Renal pelvis (tissue), 12 donors: Measurements from ENCODE around the gene MGAT4C. TPM values are rescaled to one million over a fixed set of nuclear protein-coding genes. Genes with fewer than 3 reads are reported as not detected.
"Not testable (repeated sequence)": the region's sequence is repeated elsewhere in the genome, so short reads cannot be mapped to it uniquely, and the experiment has no call there.

ENCODE experiments used
- DNase-seq: peaks from one replicate; pipeline ENCODE4 v3.0.0-alpha.2; 2013
- long read RNA-seq, 16 experiments: transcript quantifications; one replicate each; lab custom pipeline, GENCODE V29; 2026
- polyA plus RNA-seq, 3 donors: library from polyadenylated mRNA; unstranded; fragments of 120-200 nt; gene quantifications; one replicate each; pipeline ENCODE4 v1.2.1, GENCODE V29; 2013; ENCODE audit not compliant: insufficient read length in 3 of 3

Gene MGAT4C
- 1 to 10 TPM; 1.6 to 2.2 (median 2.1) TPM for polyA plus RNA-seq
- long read RNA-seq, donor 1, full-length matches to known transcripts = 2 of 2 reads
- long read RNA-seq, donor 1, partial matches to known transcripts = 0 of 2 reads
- long read RNA-seq, donor 1, other reads (novel, unspliced or antisense) = 0 of 2 reads
- long read RNA-seq, donor 2 = 0 reads
- long read RNA-seq, donor 3, full-length matches to known transcripts = 2 of 2 reads
- long read RNA-seq, donor 3, partial matches to known transcripts = 0 of 2 reads
- long read RNA-seq, donor 3, other reads (novel, unspliced or antisense) = 0 of 2 reads
- long read RNA-seq, donor 4, full-length matches to known transcripts = 2 of 2 reads
- long read RNA-seq, donor 4, partial matches to known transcripts = 0 of 2 reads
- long read RNA-seq, donor 4, other reads (novel, unspliced or antisense) = 0 of 2 reads
- long read RNA-seq, donor 5 = 0 reads
- long read RNA-seq, donor 6 = 0 reads
- long read RNA-seq, donor 7, full-length matches to known transcripts = 1 of 1 reads
- long read RNA-seq, donor 7, partial matches to known transcripts = 0 of 1 reads
- long read RNA-seq, donor 7, other reads (novel, unspliced or antisense) = 0 of 1 reads
- long read RNA-seq, donor 8, full-length matches to known transcripts = 1 of 1 reads
- long read RNA-seq, donor 8, partial matches to known transcripts = 0 of 1 reads
- long read RNA-seq, donor 8, other reads (novel, unspliced or antisense) = 0 of 1 reads
- long read RNA-seq, donor 9 = 0 reads
- long read RNA-seq, donor 10 = 0 reads
- long read RNA-seq, donor 11 = 0 reads
- long read RNA-seq, donor 12 = 0 reads
- long read RNA-seq, donor 13 = 0 reads
- long read RNA-seq, donor 14 = 0 reads
- long read RNA-seq, donor 15 = 0 reads
- long read RNA-seq, donor 16 = 0 reads

DNA sequence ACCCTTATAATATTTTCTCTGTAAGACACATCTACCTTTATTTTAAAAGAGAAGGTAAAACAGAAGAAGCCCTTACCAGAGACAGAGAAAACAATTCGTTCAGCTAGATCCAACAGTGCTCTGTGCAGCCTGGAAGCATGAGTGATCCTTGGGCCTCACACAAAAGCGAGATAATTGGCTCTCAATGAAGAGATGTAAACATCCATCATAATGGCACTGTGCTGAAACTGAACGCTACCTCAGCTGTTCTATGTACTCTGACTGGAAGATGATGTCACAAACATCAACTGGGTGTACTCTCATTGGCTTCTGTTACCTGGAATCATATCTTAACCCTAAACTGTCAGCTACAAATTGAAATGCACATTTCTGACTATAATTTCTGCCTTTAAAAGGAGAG is at the start of gene MGAT4C:
Gene MGAT4C (minus strand): TSS at position 229 of the 400 bp plus-strand sequence.
- no peak for DNase-seq

GRCh38 chr12:86296396-86296795 is 40.2 kb upstream of the MGAT4C start:
- DNase-seq = not testable (repeated sequence)

GRCh38 chr12:86293682-86294240 is 37.6 kb upstream of the MGAT4C start:
- no peak for DNase-seq

- DNase-seq = no peak
Measured at GRCh38 chr12:86292480-86292879, 36.3 kb upstream of the MGAT4C start.

DNA sequence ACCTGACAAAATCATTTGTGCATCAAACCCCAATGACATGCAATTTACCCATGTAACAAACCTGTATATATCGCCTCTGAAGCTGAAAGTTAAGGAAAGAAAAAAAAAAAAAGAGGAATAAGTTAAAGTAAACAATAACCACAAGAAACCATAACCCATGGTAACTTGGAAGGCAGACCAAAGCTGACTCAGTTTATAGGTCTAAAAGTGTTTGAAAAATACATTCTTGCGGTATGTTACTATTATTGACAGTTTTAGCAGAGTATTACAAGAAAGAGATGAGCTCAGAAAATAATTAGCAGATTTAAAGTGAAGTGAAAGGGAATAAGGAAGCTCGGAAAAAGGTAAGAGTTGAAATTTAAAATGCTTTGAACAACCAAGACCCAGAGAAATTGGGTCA is 34.4 kb upstream of the MGAT4C start:
- DNase-seq = no peak

DNA sequence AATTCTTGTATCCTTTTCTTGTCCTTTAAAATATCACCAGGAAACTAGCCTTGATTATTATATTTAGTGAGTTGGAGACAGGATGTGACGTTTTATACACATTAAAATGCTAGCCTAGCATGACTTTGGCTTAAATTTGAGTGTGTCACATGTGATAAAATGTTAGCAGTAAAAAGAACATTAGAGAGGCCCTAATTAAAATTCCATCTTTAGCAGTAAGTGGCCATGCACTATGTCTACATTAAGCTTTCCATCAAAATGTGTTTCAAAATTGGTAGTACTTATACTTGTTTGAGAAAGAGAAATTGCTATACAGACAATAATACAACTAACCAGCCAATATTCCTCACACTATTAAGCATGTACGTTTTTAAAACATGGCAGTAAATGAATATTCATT is 29.9 kb upstream of the MGAT4C start:
- no peak for DNase-seq

- no peak for DNase-seq
Measured at GRCh38 chr12:86283620-86284019, 27.4 kb upstream of the MGAT4C start.

- no peak for DNase-seq
Measured at GRCh38 chr12:86275356-86275755, 19.2 kb upstream of the MGAT4C start.

DNA sequence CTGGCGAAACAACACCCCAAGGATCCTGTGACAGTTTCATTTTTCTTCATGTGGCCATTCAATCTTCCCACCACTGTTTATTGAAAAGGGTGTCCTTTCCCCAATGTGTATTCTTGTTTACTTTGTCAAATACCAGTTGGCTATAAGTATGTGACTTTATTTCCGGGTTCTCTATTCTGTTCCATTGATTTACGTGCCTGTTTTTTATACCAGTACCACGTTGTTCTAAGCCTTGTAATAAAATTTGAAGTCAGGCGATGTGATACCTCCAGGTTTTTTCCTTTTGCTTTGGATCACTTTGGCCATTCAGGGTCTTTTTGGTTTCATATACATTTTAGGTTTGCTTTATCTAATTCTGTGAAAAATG is 9.1 kb upstream of the MGAT4C start:
- DNase-seq = no peak

DNA sequence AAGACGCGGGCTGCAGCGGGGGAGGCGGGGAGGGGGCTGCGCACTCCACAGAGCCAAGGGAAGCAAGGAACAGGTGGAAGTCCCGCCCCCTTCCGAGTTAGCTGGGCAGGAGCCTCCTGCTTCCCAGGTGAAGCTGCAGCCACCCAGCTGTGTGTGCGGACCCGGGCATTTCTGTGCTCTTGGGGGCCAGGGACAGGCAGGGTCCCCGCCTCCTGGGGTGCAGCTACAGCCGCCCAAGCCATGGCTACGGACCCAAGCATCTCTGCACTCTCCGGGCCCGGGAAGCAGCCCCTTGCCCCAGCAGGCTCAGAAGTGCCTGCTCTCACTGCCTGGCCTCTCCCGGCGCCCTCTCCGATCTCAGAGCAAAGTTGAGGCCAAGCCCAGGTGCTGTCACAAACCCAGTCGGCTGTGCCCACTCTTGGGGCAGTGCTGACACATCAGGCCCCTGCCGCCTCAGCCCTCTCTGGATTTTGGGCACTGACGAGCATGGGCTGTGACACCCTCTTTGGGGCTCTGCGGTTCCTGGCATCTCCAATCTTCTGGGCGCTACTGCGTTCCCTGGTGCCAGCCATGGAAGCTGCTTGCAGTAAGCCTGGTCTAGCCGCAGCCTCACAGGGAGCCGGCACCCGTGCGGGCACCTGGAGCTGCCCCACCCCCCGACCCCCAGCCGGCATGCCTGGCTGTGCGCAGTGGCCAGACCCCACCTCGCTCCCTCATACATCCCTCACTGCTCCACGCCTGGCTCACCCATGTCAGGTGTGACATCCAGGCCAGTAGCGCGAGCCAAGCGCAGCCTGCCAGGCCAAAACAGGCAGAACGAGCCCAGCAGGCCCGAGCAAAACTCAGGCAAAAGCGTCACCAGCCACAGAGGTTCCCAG is 8.5 kb upstream of the MGAT4C start:
- DNase-seq = peak; percentile 42

- no peak for DNase-seq
Measured at GRCh38 chr12:86261578-86261977, 5.4 kb upstream of the MGAT4C start.

GRCh38 chr12:86261142-86261541 is 5.0 kb upstream of the MGAT4C start:
- DNase-seq = no peak

DNA sequence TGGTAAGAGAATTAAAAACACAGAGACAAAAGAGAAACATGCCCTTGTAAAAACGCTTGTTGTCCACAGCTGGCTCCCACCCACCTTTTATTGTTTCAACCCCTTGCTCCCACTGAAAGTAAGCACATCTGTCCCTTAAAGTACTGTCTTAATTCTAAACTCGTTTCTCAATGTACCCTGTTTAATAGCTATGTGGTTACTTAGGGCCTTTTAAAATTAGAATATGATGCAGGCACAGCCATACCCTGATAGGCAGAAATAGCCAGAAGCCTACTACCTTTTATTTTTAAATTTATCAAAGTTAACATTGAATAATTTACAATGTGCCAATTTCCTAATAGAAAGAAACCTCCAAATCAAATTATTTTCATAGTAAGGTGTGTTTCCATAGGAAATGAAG is 4.0 kb upstream of the MGAT4C start:
- DNase-seq = no peak

DNA sequence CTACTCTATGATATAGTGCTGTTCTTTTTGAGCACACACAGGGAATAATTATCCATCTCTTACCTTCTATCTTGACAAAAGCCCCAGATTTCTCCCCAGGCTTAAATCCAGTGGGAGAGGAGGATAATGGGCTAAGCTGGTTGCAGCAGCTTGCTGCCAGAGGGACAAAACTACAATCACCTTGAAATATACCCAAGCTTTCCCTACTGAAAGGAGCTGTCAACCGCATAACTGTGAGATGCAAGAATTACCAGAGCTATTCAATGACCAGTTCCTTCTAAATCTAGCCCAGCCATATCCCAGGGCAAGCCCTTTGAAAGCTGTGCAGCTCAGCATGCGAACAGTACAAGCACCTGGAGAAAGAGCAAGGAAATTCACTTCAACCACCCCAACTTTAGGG is 943 bp upstream of the MGAT4C start:
- DNase-seq = no peak

DNA sequence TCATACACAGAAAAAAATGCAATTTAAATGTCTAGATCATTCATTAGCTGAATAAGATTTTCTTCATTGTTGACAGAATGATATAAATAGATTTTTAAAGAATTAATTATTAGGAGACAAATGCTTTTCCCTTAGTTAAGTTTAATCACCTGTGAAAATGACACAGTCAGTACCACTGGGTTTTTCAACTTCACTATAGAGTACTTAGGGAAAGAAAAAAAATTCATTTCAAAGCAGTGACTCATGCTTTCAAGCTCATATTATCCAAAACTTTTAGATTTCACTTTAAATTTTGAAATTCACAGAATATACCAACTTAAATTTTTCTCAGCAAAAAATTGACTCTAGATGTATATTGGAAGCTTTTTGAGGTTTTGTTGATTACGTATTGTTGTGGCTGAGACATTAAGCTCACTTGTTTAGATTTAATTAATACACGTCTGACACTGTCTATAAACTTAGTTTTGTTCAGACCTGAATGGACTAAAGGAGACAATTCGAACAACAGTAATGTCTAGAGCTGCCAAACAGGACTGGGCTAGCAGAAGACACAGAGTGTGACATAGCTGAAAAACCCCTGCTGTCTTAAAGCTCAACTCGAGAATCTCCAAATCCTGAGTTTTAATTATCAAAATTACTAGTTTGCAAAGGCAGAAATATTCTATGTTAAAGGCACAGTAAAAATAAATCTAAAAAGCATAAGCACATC is 1.6 kb downstream of the MGAT4C start:
- no peak for DNase-seq

GRCh38 chr12:86249851-86250250 is 6.3 kb downstream of the MGAT4C start:
- no peak for DNase-seq

- DNase-seq = no peak
Measured at GRCh38 chr12:86249276-86249675, 6.9 kb downstream of the MGAT4C start.

GRCh38 chr12:86247871-86248270 is 8.3 kb downstream of the MGAT4C start:
- no peak for DNase-seq

DNA sequence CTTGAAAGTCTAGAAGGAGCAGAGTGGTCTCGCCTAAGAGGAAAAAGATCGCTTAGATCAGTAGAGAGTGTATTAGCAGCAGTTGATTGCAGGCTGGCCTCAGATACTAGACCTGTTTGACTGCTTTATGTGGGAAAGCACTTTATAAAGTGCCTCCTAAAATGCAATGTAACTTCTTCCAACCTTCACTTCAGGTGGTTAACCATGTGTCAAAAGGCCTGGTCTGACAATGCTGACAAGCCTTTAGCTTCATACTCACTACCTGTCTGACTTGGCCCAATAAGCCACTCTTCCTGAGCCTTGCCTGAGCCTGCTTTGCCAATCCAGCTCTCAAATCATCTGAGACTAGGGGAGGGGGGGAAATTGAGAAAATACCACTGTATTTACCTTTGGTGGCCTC is 14.6 kb downstream of the MGAT4C start:
- DNase-seq = no peak

- no peak for DNase-seq
Measured at GRCh38 chr12:86234316-86234855, 21.8 kb downstream of the MGAT4C start.

GRCh38 chr12:86233126-86233525 is 23.1 kb downstream of the MGAT4C start:
- DNase-seq = no peak
